ENCODE results near the gene TGFB1. TPM values are rescaled to one million over a fixed set of nuclear protein-coding genes. Genes with fewer than 3 reads are reported as not detected.
A peak's percentile ranks its signal among the peaks of the same experiment; 100 is the strongest.

Gene TGFB1
- total RNA-seq, 1 experiment from 2014 or later, result 30.1 TPM

GRCh38 chr19:41397086-41398049, 43.6 kb upstream of the TGFB1 start, which contains the start of the genes BCKDHA and EXOSC5:
TSS of gene BCKDHA (plus strand) at chr19:41397818. CDS start at chr19:41397828, 10 bp downstream.
TSS of gene EXOSC5 (minus strand) at chr19:41397359. CDS start at chr19:41397328, 31 bp downstream.
- Histone ChIP-seq H3K27ac (ENCODE audit: insufficient read length, low read depth, low read length) (no peak within 1 kb of the TSS), H3K4me1 (ENCODE audit: insufficient read depth, low read length) (no peaks in the 10 kb centered on the region)
- no peak for TF ChIP-seq CTCF (conservative IDR thresholded peaks at IDR 0.05)

More at GRCh38 chr19:41397086-41398049, 43.6 kb upstream of the TGFB1 start, which contains the start of the genes BCKDHA and EXOSC5:
- no peaks in the 10 kb centered on the region for H3K27me3 ChIP-seq (ENCODE audit: insufficient read depth, low read length)
- no peak within 1 kb of the TSS for H4K91ac ChIP-seq (ENCODE audit: insufficient read length, low read depth, low read length)
- H2BK15ac ChIP-seq (ENCODE audit: low read depth, low read length), result no peak within 1 kb of the TSS
- H3K79me2 ChIP-seq (ENCODE audit: insufficient read depth, low read length), result no peaks in the 10 kb centered on the region
- H3K36me3 Mint-ChIP-seq (ENCODE audit: insufficient read depth in 1 of 3, low read depth in 3 of 3), result peaks cover 0 to 12% (median 0%) of the 10 kb centered on the region in 3 experiments; a peak in 4 of 7 replicates
- H2BK12ac ChIP-seq (ENCODE audit: insufficient read length, low read depth, low read length), result no peak within 1 kb of the TSS
- no peak within 1 kb of the TSS for H3K23ac ChIP-seq (ENCODE audit: insufficient read length, low read depth, low read length)
- no peak within 1 kb of the TSS for H4K8ac ChIP-seq (replicated peaks; ENCODE audit: insufficient read length, low read depth, low read length)
- H3K4me3 Mint-ChIP-seq, result peak within 1 kb of the TSS; percentile 98 to 99
- H3K14ac ChIP-seq (ENCODE audit: insufficient read depth, low read length), result 0 out of 2 replicates have a peak within 1 kb of the TSS, but pooled peaks have one; percentile 48
- no peak within 1 kb of the TSS for H3K4ac ChIP-seq (ENCODE audit: low read depth, low read length)
- no peaks in the 10 kb centered on the region for H3K9me3 ChIP-seq (ENCODE audit: control insufficient read depth, low read depth, low read length)
- H3K27ac Mint-ChIP-seq, result peak within 1 kb of the TSS; percentile 100
- H3K27me3 Mint-ChIP-seq (ENCODE audit: low read depth), result no peaks in the 10 kb centered on the region; the same call in 1 of the 2 replicates
- H3T11ph ChIP-seq (ENCODE audit: low read length), result no peak within 1 kb of the TSS
- peak within 1 kb of the TSS; percentile 31 for H4K5ac ChIP-seq (ENCODE audit: insufficient read length, low read depth, low read length)
- no peaks in the 10 kb centered on the region for H4K20me1 ChIP-seq (ENCODE audit: control insufficient read depth, insufficient read depth, insufficient read length)
- H2BK20ac ChIP-seq (ENCODE audit: low read depth, low read length, poor library complexity, severe bottlenecking), result no peak within 1 kb of the TSS
- peaks cover 6% of the 10 kb centered on the region for H3K79me1 ChIP-seq (ENCODE audit: insufficient read depth, low read depth, low read length, poor library complexity, severe bottlenecking)
- no CpG with 5 or more reads among the region's 50 CpGs for WGBS (ENCODE audit: extremely low coverage, insufficient read length, low lambda C conversion rate)
- H3K23me2 ChIP-seq (ENCODE audit: insufficient read length, low read depth, low read length, poor library complexity, severe bottlenecking), result peaks cover 9% of the 10 kb centered on the region
- H3K56ac ChIP-seq (ENCODE audit: insufficient read length, low read depth, low read length), result no peak within 1 kb of the TSS
- peak; percentile 99 for DNase-seq
- H2BK5ac ChIP-seq (ENCODE audit: insufficient read length, low read length), result peak within 1 kb of the TSS; percentile 68
- peak within 1 kb of the TSS; percentile 97 for H3K9ac ChIP-seq (ENCODE audit: extremely low read depth, insufficient read length, low read length)
- peak within 1 kb of the TSS; percentile 67 for H3K18ac ChIP-seq (ENCODE audit: insufficient read length, low read depth, low read length)
- no peak within 1 kb of the TSS for H2BK120ac ChIP-seq (ENCODE audit: low read depth, low read length, poor library complexity, severe bottlenecking)
- peak within 1 kb of the TSS; percentile 26 for H2AFZ ChIP-seq (ENCODE audit: low read length)
- peak within 1 kb of the TSS; percentile 96 for H3K4me2 ChIP-seq (ENCODE audit: insufficient read depth, insufficient read length, low read length)
- H2AK5ac ChIP-seq (ENCODE audit: insufficient read length, low read length), result no peak within 1 kb of the TSS
- H3K4me1 Mint-ChIP-seq, result peaks cover 21 to 24% of the 10 kb centered on the region in 2 experiments
- H3K9me3 Mint-ChIP-seq, result no peaks in the 10 kb centered on the region; a peak in 1 of 5 replicates

Measured in H9 (cell line).